Trophoblast cell (in vitro differentiated cells and primary cell): Measurements from ENCODE around the gene MSH3.

Experiments
- DNase-seq, 2 donors: peaks; one replicate each; pipeline ENCODE4 v3.0.0-alpha.2; 2016
- H2AFZ ChIP-seq: 2 replicates; pipeline ENCODE4 v1.6.1; 2013; ENCODE audit warnings: low read length, moderate library complexity, mild to moderate bottlenecking; ENCODE audit not compliant: insufficient read depth, poor library complexity
- H2AK5ac ChIP-seq: 2 replicates; pipeline ENCODE4 v1.6.1; 2013; ENCODE audit warnings: mild to moderate bottlenecking, low read length
- H2BK120ac ChIP-seq: 2 replicates; pipeline ENCODE4 v1.6.1; 2013; ENCODE audit warnings: low read length, mild to moderate bottlenecking, moderate library complexity; ENCODE audit not compliant: insufficient read depth, poor library complexity
- H2BK12ac ChIP-seq: 2 replicates; pipeline ENCODE4 v1.6.1; 2013; ENCODE audit warnings: mild to moderate bottlenecking, low read length, moderate library complexity
- H2BK5ac ChIP-seq: 2 replicates; pipeline ENCODE4 v1.6.1; 2013; ENCODE audit warnings: low read length, low read depth, moderate library complexity, mild to moderate bottlenecking; ENCODE audit not compliant: poor library complexity
- H3K14ac ChIP-seq: 2 replicates; pipeline ENCODE4 v1.6.1; 2013; ENCODE audit warnings: mild to moderate bottlenecking, low read length
- H3K18ac ChIP-seq: 2 replicates; pipeline ENCODE4 v1.6.1; 2013; ENCODE audit warnings: mild to moderate bottlenecking, low read length
- H3K23ac ChIP-seq: 2 replicates; pipeline ENCODE4 v1.6.1; 2013; ENCODE audit warnings: low read length
- H3K27ac ChIP-seq: 2 replicates; pipeline ENCODE4 v1.5.1; 2013; ENCODE audit warnings: low read depth, mild to moderate bottlenecking, inconsistent platforms, low read length, moderate library complexity
- H3K27me3 ChIP-seq: 2 replicates; pipeline ENCODE4 v1.6.1; 2013; ENCODE audit warnings: inconsistent platforms, mild to moderate bottlenecking, low read length, moderate library complexity; ENCODE audit not compliant: insufficient read depth
- H3K36me3 ChIP-seq, 2 experiments: 1 replicate in 1 of 2; 2 replicates in 1 of 2; pipeline ENCODE4 v1.6.1; 2013; ENCODE audit warnings: low read length in 2 of 2, mild to moderate bottlenecking in 2 of 2, moderate library complexity in 1 of 2; ENCODE audit not compliant: insufficient read depth in 2 of 2, control insufficient read depth in 1 of 2
- H3K4ac ChIP-seq: 2 replicates; pipeline ENCODE4 v1.6.1; 2013; ENCODE audit warnings: low read depth, mild to moderate bottlenecking, low read length, moderate library complexity
- H3K4me1 ChIP-seq, 2 experiments: 1 replicate in 1 of 2; 2 replicates in 1 of 2; pipeline ENCODE4 v1.6.1; 2013; ENCODE audit warnings: low read length in 2 of 2, mild to moderate bottlenecking in 2 of 2, moderate library complexity in 1 of 2; ENCODE audit not compliant: insufficient read depth in 2 of 2, control insufficient read depth in 1 of 2
- H3K4me2 ChIP-seq: 2 replicates; pipeline ENCODE4 v1.6.1; 2013; ENCODE audit warnings: inconsistent platforms, mild to moderate bottlenecking, low read length, moderate library complexity
- H3K4me3 ChIP-seq: 2 replicates; pipeline ENCODE4 v1.5.1; 2013; ENCODE audit warnings: mild to moderate bottlenecking, low read depth, low read length, inconsistent platforms
- H3K79me1 ChIP-seq: one replicate; pipeline ENCODE4 v1.6.1; 2013; ENCODE audit warnings: low read length
- H3K79me2 ChIP-seq: 2 replicates; pipeline ENCODE4 v1.6.1; 2013; ENCODE audit warnings: low read length, mild to moderate bottlenecking; ENCODE audit not compliant: control insufficient read depth, insufficient read depth, poor library complexity
- H3K9ac ChIP-seq: 2 replicates; pipeline ENCODE4 v1.6.1; 2013; ENCODE audit warnings: mild to moderate bottlenecking, low read length
- H3K9me3 ChIP-seq: 2 replicates; pipeline ENCODE4 v1.6.1; 2013; ENCODE audit warnings: low read depth, mild to moderate bottlenecking, control low read depth, inconsistent platforms, low read length; ENCODE audit not compliant: insufficient read depth
- H4K12ac ChIP-seq: 2 replicates; pipeline ENCODE4 v1.6.1; 2013; ENCODE audit warnings: low read depth, mild to moderate bottlenecking, low read length, moderate library complexity
- H4K8ac ChIP-seq: 2 replicates; pipeline ENCODE4 v1.6.1; 2013; ENCODE audit warnings: low read depth, mild to moderate bottlenecking, low read length, moderate library complexity
- H4K91ac ChIP-seq: one replicate; pipeline ENCODE4 v1.6.1; 2013; ENCODE audit warnings: low read depth, mild to moderate bottlenecking, low read length, moderate library complexity
- WGBS: extraction: QIAGEN DNeasy Blood & Tissue Kit; methylation state at CpG from one replicate; pipeline ENCODE4 v1.1.7; 2013; ENCODE audit warnings: missing lambda C conversion rate; ENCODE audit not compliant: insufficient read length, insufficient coverage; ENCODE audit errors: extremely low coverage; 5-methylcytosine and 5-hydroxymethylcytosine counted together

MSH3 gene

DNA sequence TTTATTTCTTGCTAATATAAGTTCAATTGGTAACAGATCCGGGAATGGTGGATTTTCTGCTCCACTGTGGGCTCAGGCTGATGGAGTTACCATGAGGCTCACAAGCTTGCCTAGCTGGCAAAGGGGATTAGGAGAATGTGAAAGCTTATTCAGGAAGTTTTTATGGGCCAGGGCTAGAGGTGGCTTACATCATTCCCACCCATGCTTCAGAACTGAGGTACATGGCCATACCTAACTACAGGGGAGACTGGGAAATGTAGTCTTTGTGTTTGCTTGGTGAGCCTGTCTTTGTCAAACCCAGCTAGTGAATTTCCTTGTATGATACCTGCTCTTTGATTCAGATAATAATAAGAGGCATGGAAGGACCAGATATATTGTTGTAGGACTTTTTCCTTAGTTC lies 106.2 kb downstream of the MSH3 start:
- no peak for DNase-seq
- Histone ChIP-seq H3K4me1 (no peaks in the 10 kb centered on the region), H2AK5ac (no peak overlapping the region), H2BK12ac (no peak overlapping the region), H3K4me3 (no peak overlapping the region), H2AFZ (no peak overlapping the region), H3K79me1 (no peaks in the 10 kb centered on the region), H3K9me3 (peaks cover 2% of the 10 kb centered on the region), H3K14ac (no peak overlapping the region), H3K4me2 (no peak overlapping the region), H3K18ac (no peak overlapping the region), H4K12ac (no peak overlapping the region), H3K27me3 (no peaks in the 10 kb centered on the region), H3K79me2 (no peaks in the 10 kb centered on the region), H3K27ac (no peak overlapping the region), H4K8ac (no peak overlapping the region), H2BK120ac (no peak overlapping the region), H4K91ac (no peak overlapping the region), H3K4ac (no peak overlapping the region), H2BK5ac (no peak overlapping the region), H3K36me3 (no peaks in the 10 kb centered on the region), H3K23ac (no peak overlapping the region), H3K9ac (no peak overlapping the region)
- WGBS, result no CpG with 5 or more reads among the region's 1 CpG

DNA sequence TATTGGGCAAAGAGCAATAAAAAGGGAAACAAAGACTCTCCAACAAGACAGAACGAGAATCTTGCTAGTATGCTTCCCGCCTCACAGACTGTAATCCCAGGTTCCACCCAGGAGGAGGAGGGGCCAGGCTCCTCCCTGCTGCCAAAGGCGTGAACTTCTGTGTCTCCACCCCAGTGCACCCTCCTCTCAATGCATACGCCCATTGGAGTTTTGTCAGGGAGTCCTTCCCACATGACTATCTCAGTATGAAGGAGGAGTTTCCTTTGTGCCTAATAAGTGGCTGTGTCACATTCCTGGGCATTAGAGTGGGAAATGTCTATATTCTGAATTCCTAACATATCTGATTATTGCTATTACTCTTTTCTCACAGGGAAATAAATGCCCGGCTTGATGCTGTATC lies 106.7 kb downstream of the MSH3 start:
- H4K12ac ChIP-seq, result no peak overlapping the region
- no peaks in the 10 kb centered on the region for H3K79me1 ChIP-seq
- no peaks in the 10 kb centered on the region for H3K4me1 ChIP-seq
- no peak overlapping the region for H4K8ac ChIP-seq
- H3K4ac ChIP-seq, result no peak overlapping the region
- H3K9me3 ChIP-seq, result peaks cover 2% of the 10 kb centered on the region
- no peak overlapping the region for H3K4me3 ChIP-seq
- no peak overlapping the region for H2AFZ ChIP-seq
- no peak overlapping the region for H3K27ac ChIP-seq
- H2AK5ac ChIP-seq, result no peak overlapping the region
- WGBS, result no CpG with 5 or more reads among the region's 5 CpGs
- H3K23ac ChIP-seq, result no peak overlapping the region
- H2BK120ac ChIP-seq, result no peak overlapping the region
- no peaks in the 10 kb centered on the region for H3K27me3 ChIP-seq
- H2BK5ac ChIP-seq, result no peak overlapping the region
- DNase-seq, result peak; percentile 38 to 67
- no peaks in the 10 kb centered on the region for H3K36me3 ChIP-seq
- H3K18ac ChIP-seq, result no peak overlapping the region
- H4K91ac ChIP-seq, result no peak overlapping the region
- no peak overlapping the region for H3K9ac ChIP-seq
- no peaks in the 10 kb centered on the region for H3K79me2 ChIP-seq
- no peak overlapping the region for H2BK12ac ChIP-seq
- H3K14ac ChIP-seq, result no peak overlapping the region
- H3K4me2 ChIP-seq, result no peak overlapping the region

DNA sequence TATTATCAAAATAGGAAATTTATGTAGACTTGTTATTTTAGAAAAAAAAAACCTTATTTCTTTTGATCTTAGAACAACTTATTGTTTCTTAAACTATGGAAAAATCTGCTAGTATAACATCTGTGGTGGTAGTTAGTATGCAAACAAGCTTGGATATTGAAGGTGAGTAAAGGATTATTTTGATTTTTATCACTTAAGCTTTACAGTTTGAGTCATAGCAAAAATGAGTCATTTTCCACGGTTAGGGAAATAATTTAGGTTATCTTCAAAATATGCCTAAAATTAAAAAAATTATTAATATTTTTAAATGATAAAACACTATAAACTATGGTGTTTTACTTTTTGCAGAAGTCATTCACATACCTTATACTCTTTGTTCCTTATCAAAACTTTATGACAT lies 107.5 kb downstream of the MSH3 start:
- H2BK12ac ChIP-seq, result no peak overlapping the region
- no peak overlapping the region for H2AFZ ChIP-seq
- H4K8ac ChIP-seq, result no peak overlapping the region
- no peak overlapping the region for H3K23ac ChIP-seq
- no peak overlapping the region for H3K4ac ChIP-seq
- H3K36me3 ChIP-seq, result no peaks in the 10 kb centered on the region
- H3K18ac ChIP-seq, result no peak overlapping the region
- peaks cover 2% of the 10 kb centered on the region for H3K9me3 ChIP-seq
- H3K27me3 ChIP-seq, result no peaks in the 10 kb centered on the region
- H4K91ac ChIP-seq, result no peak overlapping the region
- no peak overlapping the region for H2AK5ac ChIP-seq
- H3K79me1 ChIP-seq, result no peaks in the 10 kb centered on the region
- H2BK5ac ChIP-seq, result no peak overlapping the region
- H4K12ac ChIP-seq, result no peak overlapping the region
- DNase-seq, result peak in 1 of 2 donors; percentile 67
- no peak overlapping the region for H2BK120ac ChIP-seq
- H3K4me3 ChIP-seq, result no peak overlapping the region
- no peak overlapping the region for H3K14ac ChIP-seq
- H3K27ac ChIP-seq, result no peak overlapping the region
- H3K9ac ChIP-seq, result no peak overlapping the region
- WGBS, result no CpG with 5 or more reads among the region's 1 CpG
- no peaks in the 10 kb centered on the region for H3K4me1 ChIP-seq
- H3K4me2 ChIP-seq, result no peak overlapping the region
- no peaks in the 10 kb centered on the region for H3K79me2 ChIP-seq

DNA sequence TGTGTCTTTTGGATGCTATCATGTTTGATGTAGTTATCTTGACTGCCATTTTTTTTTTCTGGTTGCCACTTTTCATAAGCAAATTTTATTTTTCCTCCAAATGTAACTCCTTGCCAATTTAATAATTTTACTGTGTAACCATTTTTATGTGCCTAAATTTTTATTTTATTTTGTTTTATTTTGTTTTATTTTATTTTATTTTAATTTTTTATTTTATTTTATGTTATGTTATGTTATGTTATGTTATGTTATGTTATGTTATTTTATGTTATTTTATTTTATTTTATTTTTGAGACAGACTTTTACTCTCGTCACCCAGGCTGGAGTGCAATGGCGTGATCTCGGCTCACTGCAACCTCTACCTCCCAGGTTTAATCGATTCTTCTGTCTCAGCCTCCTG lies 108.1 kb downstream of the MSH3 start:
- no peak for DNase-seq
- WGBS, result no CpG with 5 or more reads among the region's 4 CpGs

More for the DNA sequence above, 108.1 kb downstream of the MSH3 start:
- Histone ChIP-seq H4K12ac (no peak overlapping the region), H3K4me2 (no peak overlapping the region), H2AFZ (no peak overlapping the region), H3K4me1 (no peaks in the 10 kb centered on the region), H3K14ac (no peak overlapping the region), H3K9me3 (peaks cover 2% of the 10 kb centered on the region), H4K8ac (no peak overlapping the region), H3K79me1 (no peaks in the 10 kb centered on the region), H3K4me3 (no peak overlapping the region), H2AK5ac (no peak overlapping the region), H2BK12ac (no peak overlapping the region), H3K27me3 (no peaks in the 10 kb centered on the region), H3K79me2 (no peaks in the 10 kb centered on the region), H3K23ac (no peak overlapping the region), H2BK120ac (no peak overlapping the region), H2BK5ac (no peak overlapping the region), H3K4ac (no peak overlapping the region), H4K91ac (no peak overlapping the region), H3K27ac (no peak overlapping the region), H3K36me3 (no peaks in the 10 kb centered on the region), H3K9ac (no peak overlapping the region), H3K18ac (no peak overlapping the region)
